ENCODE data around the gene ZNF611.
"Not testable (repeated sequence)": the region's sequence is repeated elsewhere in the genome, so short reads cannot be mapped to it uniquely, and the experiment has no call there.

The ZNF611 gene

GRCh38 chr19:52742516-52742915 is 7.7 kb upstream of the ZNF611 start:
- Histone ChIP-seq H3K9me2 (replicated peaks; ENCODE audit: control insufficient read depth, low read length) (no peaks in the 10 kb centered on the region), H3K4me1 (ENCODE audit: control insufficient read depth, low read length) (no peaks in the 10 kb centered on the region), H3F3A (ENCODE audit: control insufficient read depth, insufficient read depth) (no peaks in the 10 kb centered on the region), H3K4me2 (ENCODE audit: low read length) (no peak overlapping the region), H4K20me1 (ENCODE audit: control insufficient read depth, insufficient read depth, low read depth, low read length) (no peaks in the 10 kb centered on the region), H3K36me3 (ENCODE audit: control insufficient read depth, low read length) (no peaks in the 10 kb centered on the region), H3K27me3 (ENCODE audit: control insufficient read depth, low read length) (no peaks in the 10 kb centered on the region), H3K4me3 (ENCODE audit: low read length) (no peak overlapping the region), H3K9me3 (ENCODE audit: control insufficient read depth, insufficient read depth, low read length) (no peaks in the 10 kb centered on the region), H3K79me2 (ENCODE audit: control insufficient read depth, low read length) (no peaks in the 10 kb centered on the region), H3K27ac (ENCODE audit: low read depth, low read length) (no peak overlapping the region)
- TF ChIP-seq CTCF (IDR thresholded peaks at IDR 0.05; ENCODE audit: low read depth, low read length, poor library complexity, severe bottlenecking) (no peak), EZH2phosphoT487 (IDR thresholded peaks at IDR 0.05; ENCODE audit: borderline replicate concordance, low read length) (no peak)

DNA sequence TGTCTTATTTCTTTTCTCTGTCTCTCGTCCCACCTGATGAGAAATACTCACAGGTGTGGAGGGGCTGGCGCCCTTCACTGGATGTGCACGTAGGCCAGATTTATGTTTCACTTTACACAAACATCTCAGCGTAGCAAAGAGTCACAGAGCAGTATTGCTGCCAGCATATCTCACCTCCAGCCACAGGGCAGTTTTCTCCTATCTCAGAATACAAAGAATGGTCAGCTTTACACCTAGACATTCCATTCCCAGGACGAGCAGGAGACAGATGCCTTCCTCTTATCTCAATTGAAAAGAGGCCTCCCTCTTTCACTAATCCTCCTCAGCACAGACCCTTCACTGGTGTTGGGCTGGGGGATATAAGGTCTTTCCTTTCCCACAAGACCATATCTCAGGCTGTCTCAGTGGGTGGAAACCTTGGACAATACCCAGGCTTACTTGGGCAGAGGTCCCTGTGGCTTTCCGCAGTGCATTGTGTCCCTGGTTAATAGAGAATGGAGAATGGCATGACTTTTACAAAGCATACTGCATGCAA is 7.2 kb upstream of the ZNF611 start:
- Histone ChIP-seq H3K79me2 (ENCODE audit: control insufficient read depth, low read length) (no peaks in the 10 kb centered on the region), H3K9me2 (replicated peaks; ENCODE audit: control insufficient read depth, low read length) (no peaks in the 10 kb centered on the region), H3K4me3 (ENCODE audit: low read length) (no peak overlapping the region), H3F3A (ENCODE audit: control insufficient read depth, insufficient read depth) (no peaks in the 10 kb centered on the region), H3K9me3 (ENCODE audit: control insufficient read depth, insufficient read depth, low read length) (no peaks in the 10 kb centered on the region), H3K4me1 (ENCODE audit: control insufficient read depth, low read length) (no peaks in the 10 kb centered on the region), H3K27me3 (ENCODE audit: control insufficient read depth, low read length) (no peaks in the 10 kb centered on the region), H3K36me3 (ENCODE audit: control insufficient read depth, low read length) (no peaks in the 10 kb centered on the region), H4K20me1 (ENCODE audit: control insufficient read depth, insufficient read depth, low read depth, low read length) (no peaks in the 10 kb centered on the region), H3K27ac (ENCODE audit: low read depth, low read length) (no peak overlapping the region), H3K4me2 (ENCODE audit: low read length) (no peak overlapping the region)
- TF ChIP-seq CTCF (IDR thresholded peaks at IDR 0.05; ENCODE audit: low read depth, low read length, poor library complexity, severe bottlenecking) (no peak), EZH2phosphoT487 (IDR thresholded peaks at IDR 0.05; ENCODE audit: borderline replicate concordance, low read length) (no peak)

DNA sequence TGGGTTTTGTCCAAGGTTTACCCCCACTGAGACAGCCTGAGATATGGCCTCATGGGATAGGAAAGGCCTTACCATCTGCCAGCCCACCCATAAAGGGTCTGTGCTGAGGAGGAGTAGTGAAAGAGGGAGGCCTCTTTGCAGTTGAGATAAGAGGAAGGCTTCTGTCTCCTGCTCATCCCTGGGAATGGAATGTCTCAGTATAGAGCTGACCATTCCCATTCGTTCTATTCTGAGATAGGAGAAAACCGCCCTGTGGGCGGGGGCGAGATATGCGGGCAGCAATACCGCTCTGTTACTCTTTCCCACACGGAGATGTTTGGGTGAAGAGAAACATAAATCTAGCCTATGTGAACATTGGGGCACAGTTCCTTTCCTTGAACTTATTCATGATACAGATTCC is 6.5 kb upstream of the ZNF611 start:
- not testable (repeated sequence) for H3K79me2 ChIP-seq (ENCODE audit: control insufficient read depth, low read length); H3K4me3 ChIP-seq (ENCODE audit: low read length); H3K36me3 ChIP-seq (ENCODE audit: control insufficient read depth, low read length); H3K9me3 ChIP-seq (ENCODE audit: control insufficient read depth, insufficient read depth, low read length); H3K27ac ChIP-seq (ENCODE audit: low read depth, low read length); H3K4me1 ChIP-seq (ENCODE audit: control insufficient read depth, low read length); H3K4me2 ChIP-seq (ENCODE audit: low read length); H3K9me2 ChIP-seq (replicated peaks; ENCODE audit: control insufficient read depth, low read length); H3K27me3 ChIP-seq (ENCODE audit: control insufficient read depth, low read length); H4K20me1 ChIP-seq (ENCODE audit: control insufficient read depth, insufficient read depth, low read depth, low read length); H3F3A ChIP-seq (ENCODE audit: control insufficient read depth, insufficient read depth)

- Histone ChIP-seq H3K36me3 (ENCODE audit: control insufficient read depth, low read length) (no peaks in the 10 kb centered on the region; the same call in 1 of the 2 replicates), H3K4me1 (ENCODE audit: control insufficient read depth, low read length) (peaks cover 5% of the 10 kb centered on the region), H3K9me2 (replicated peaks; ENCODE audit: control insufficient read depth, low read length) (no peaks in the 10 kb centered on the region), H4K20me1 (ENCODE audit: control insufficient read depth, insufficient read depth, low read depth, low read length) (no peaks in the 10 kb centered on the region), H3K4me2 (ENCODE audit: low read length) (no peak overlapping the region), H3K9me3 (ENCODE audit: control insufficient read depth, insufficient read depth, low read length) (0 out of 2 replicates have a peak, but pooled peaks cover 3% of the 10 kb centered on the region), H3K79me2 (ENCODE audit: control insufficient read depth, low read length) (peaks cover 2% of the 10 kb centered on the region), H3K27me3 (ENCODE audit: control insufficient read depth, low read length) (no peaks in the 10 kb centered on the region), H3F3A (ENCODE audit: control insufficient read depth, insufficient read depth) (no peaks in the 10 kb centered on the region), H3K27ac (ENCODE audit: low read depth, low read length) (no peak overlapping the region), H3K4me3 (ENCODE audit: low read length) (no peak overlapping the region)
- TF ChIP-seq CTCF (IDR thresholded peaks at IDR 0.05; ENCODE audit: low read depth, low read length, poor library complexity, severe bottlenecking) (no peak), EZH2phosphoT487 (IDR thresholded peaks at IDR 0.05; ENCODE audit: borderline replicate concordance, low read length) (no peak)
Observed at GRCh38 chr19:52739576-52739975, 4.7 kb upstream of the ZNF611 start.

Measured in DOHH2 (cell line).